Right lobe of liver (tissue), 6 donors: ENCODE results near the gene RTP5. TPM values are rescaled to one million over a fixed set of nuclear protein-coding genes. Genes with fewer than 3 reads are reported as not detected.

Experiments
- ATAC-seq, 4 donors: fragments of 200-7000 bp; cut with Tn5 transposase; one replicate each; pipeline ENCODE4 v1.9.1; 2020; ENCODE audit warnings: mild to moderate bottlenecking in 4 of 4, moderate library complexity in 4 of 4
- DNase-seq, 3 donors: peaks; one replicate each; pipeline ENCODE4 v3.0.0-alpha.2; 2020
- H3K27ac ChIP-seq, 3 donors: fragments of 200-600 bp; one replicate each; pipeline ENCODE4 v1.8.0; 2022
- H3K27me3 ChIP-seq, 2 donors: fragments of 200-600 bp; one replicate each; pipeline ENCODE4 v1.8.0; 2022
- H3K36me3 ChIP-seq, 4 donors: fragments of 200-600 bp; sonication (generic) in 1 of 4; one replicate each; pipeline versions ENCODE4 v1.5.1 to v1.8.0; 2017 to 2022; ENCODE audit warnings: control low read depth in 1 of 4
- H3K4me1 ChIP-seq, 4 donors: fragments of 200-600 bp; sonication (generic) in 1 of 4; one replicate each; pipeline versions ENCODE4 v1.5.1 to v1.8.0; 2017 to 2022; ENCODE audit warnings: control low read depth in 1 of 4
- H3K4me3 ChIP-seq, 3 donors: fragments of 200-600 bp; one replicate each; pipeline ENCODE4 v1.8.0; 2022
- H3K9me3 ChIP-seq, 4 donors: fragments of 200-600 bp; sonication (generic) in 1 of 4; one replicate each; pipeline versions ENCODE4 v1.5.1 to v1.8.0; 2017 to 2022; ENCODE audit warnings: control low read depth in 1 of 4
- POLR2A ChIP-seq: fragments of 450-650 bp; IDR thresholded peaks from one replicate; pipeline ENCODE4 v1.6.1; 2017; ENCODE audit warnings: antibody characterized with exemption, mild to moderate bottlenecking
- WGBS: methylation state at CpG from one replicate; pipeline ENCODE4 v1.1.6; 2018; ENCODE audit warnings: low coverage, low lambda C conversion rate; ENCODE audit not compliant: insufficient coverage; ENCODE audit errors: missing lambda C conversion rate; 5-methylcytosine and 5-hydroxymethylcytosine counted together
- intact Hi-C, 2 donors: fragments of 100-400 bp; cut with DNase I; formaldehyde crosslinking; loops; one replicate each; pipeline versions ENCODE4 v1.11.2 to v1.14.1; 2022
- total RNA-seq, 6 experiments: library from RNA; depleted of rRNA in 2 of 6; stranded (reverse); fragments of >200 nt in 2 of 6; fragmentation: NEBNext Ultra II Directional in 3 of 6; extraction: Animal tissue kit (Norgen Biotek cat#: 25700) in 3 of 6; gene quantifications; one replicate each; pipeline versions ENCODE4 v1.1.0 to v1.2.4, GENCODE V29; 2016 to 2023
- TF ChIP-seq, protein P1 (sequence below), 4 donors: fragments of 200-600 bp in 3 of 4; fragments of 450-650 bp in 1 of 4; IDR thresholded peaks; one replicate each; pipeline versions ENCODE4 v1.5.1 to v1.8.0; 2016 to 2022; ENCODE audit warnings: antibody characterized with exemption in 4 of 4, mild to moderate bottlenecking in 2 of 4
- donor health status: DM: no; HTN: yes; CAD: no.
- donor health status: DM: no; HTN: no; CAD: no.
- donor health status: DM: no; HTN: no; CAD: no.
- donor health status: DM: no; HTN: yes; CAD: no.
- donor health status: DM: no; HTN: yes; CAD: no.

The RTP5 gene
- total RNA-seq, 6 experiments from 2014 or later: not detected

- no peak for TF ChIP-seq POLR2A
- TF ChIP-seq, protein P1, sequence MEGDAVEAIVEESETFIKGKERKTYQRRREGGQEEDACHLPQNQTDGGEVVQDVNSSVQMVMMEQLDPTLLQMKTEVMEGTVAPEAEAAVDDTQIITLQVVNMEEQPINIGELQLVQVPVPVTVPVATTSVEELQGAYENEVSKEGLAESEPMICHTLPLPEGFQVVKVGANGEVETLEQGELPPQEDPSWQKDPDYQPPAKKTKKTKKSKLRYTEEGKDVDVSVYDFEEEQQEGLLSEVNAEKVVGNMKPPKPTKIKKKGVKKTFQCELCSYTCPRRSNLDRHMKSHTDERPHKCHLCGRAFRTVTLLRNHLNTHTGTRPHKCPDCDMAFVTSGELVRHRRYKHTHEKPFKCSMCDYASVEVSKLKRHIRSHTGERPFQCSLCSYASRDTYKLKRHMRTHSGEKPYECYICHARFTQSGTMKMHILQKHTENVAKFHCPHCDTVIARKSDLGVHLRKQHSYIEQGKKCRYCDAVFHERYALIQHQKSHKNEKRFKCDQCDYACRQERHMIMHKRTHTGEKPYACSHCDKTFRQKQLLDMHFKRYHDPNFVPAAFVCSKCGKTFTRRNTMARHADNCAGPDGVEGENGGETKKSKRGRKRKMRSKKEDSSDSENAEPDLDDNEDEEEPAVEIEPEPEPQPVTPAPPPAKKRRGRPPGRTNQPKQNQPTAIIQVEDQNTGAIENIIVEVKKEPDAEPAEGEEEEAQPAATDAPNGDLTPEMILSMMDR (IDR thresholded peaks at IDR 0.05): no peak
- Histone ChIP-seq H3K4me1 (peaks cover 0 to 4% (median 0%) of the 10 kb centered on the region in 4 donors), H3K27ac (no peak overlapping the region), H3K27me3 (no peaks in the 10 kb centered on the region), H3K36me3 (no peaks in the 10 kb centered on the region), H3K4me3 (no peak overlapping the region), H3K9me3 (no peaks in the 10 kb centered on the region)
- 70% methylated on average over 4 of the region's 16 CpGs for WGBS
- DNase-seq: no peak
- intact Hi-C loops: no loop called here
- no peak for ATAC-seq
Measured at GRCh38 chr2:241877197-241877685, 7.7 kb downstream of the RTP5 start.

GRCh38 chr2:241877989-241878970, 8.8 kb downstream of the RTP5 start:
- Histone ChIP-seq H3K4me1 (peaks cover 0 to 7% (median 2%) of the 10 kb centered on the region in 4 donors), H3K27me3 (no peaks in the 10 kb centered on the region), H3K36me3 (no peaks in the 10 kb centered on the region), H3K4me3 (no peak overlapping the region), H3K27ac (no peak overlapping the region), H3K9me3 (no peaks in the 10 kb centered on the region)
- intact Hi-C loops: no loop called here
- TF ChIP-seq POLR2A: no peak
- TF ChIP-seq, protein P1 (IDR thresholded peaks at IDR 0.05): peak; percentile 51 to 64 (median 59)
- peak in 1 of 3 donors; percentile 70 for DNase-seq
- 25% methylated on average over 23 of the region's 27 CpGs for WGBS
- peak in 1 of 4 donors; percentile 10 for ATAC-seq

- no peaks in the 10 kb centered on the region for H3K27me3 ChIP-seq
- H3K4me3 ChIP-seq: no peak overlapping the region
- no peak for TF ChIP-seq POLR2A
- TF ChIP-seq, protein P1 (IDR thresholded peaks at IDR 0.05): no peak
- no peak overlapping the region for H3K27ac ChIP-seq
- H3K36me3 ChIP-seq: no peaks in the 10 kb centered on the region
- ATAC-seq (no peak), DNase-seq (no peak)
- no peaks in the 10 kb centered on the region for H3K9me3 ChIP-seq
- intact Hi-C loops: no loop called here
- peaks cover 0 to 10% (median 3%) of the 10 kb centered on the region in 4 donors for H3K4me1 ChIP-seq
- 40% methylated on average over 2 of the region's 9 CpGs for WGBS
Measured at GRCh38 chr2:241879326-241879725, 9.8 kb downstream of the RTP5 start.

- H3K4me3 ChIP-seq: peak overlapping the region in 2 of 3 donors; percentile 45 to 58
- no peaks in the 10 kb centered on the region for H3K9me3 ChIP-seq
- intact Hi-C loops: no loop called here
- no peaks in the 10 kb centered on the region for H3K27me3 ChIP-seq
- H3K27ac ChIP-seq: no peak overlapping the region
- H3K36me3 ChIP-seq: no peaks in the 10 kb centered on the region
- no peak for TF ChIP-seq POLR2A
- TF ChIP-seq, protein P1 (IDR thresholded peaks at IDR 0.05): no peak
- DNase-seq (no peak), ATAC-seq (no peak)
- H3K4me1 ChIP-seq: peaks cover 0 to 14% (median 3%) of the 10 kb centered on the region in 4 donors
- 94% methylated on average over 7 of the region's 16 CpGs for WGBS
Measured at GRCh38 chr2:241880311-241881073, 11.0 kb downstream of the RTP5 start.
